Activated CD8-positive, alpha-beta T cell treated with anti-CD3 and anti-CD28 coated beads for 36 hours (primary cell): ENCODE measurements around the gene VPS39. TPM values are rescaled to one million over a fixed set of nuclear protein-coding genes. Genes with fewer than 3 reads are reported as not detected.

ENCODE experiments used
- ATAC-seq: fragments of 200-7000 bp; cut with Tn5 transposase; one replicate; pipeline ENCODE4 v1.10.0; 2021; ENCODE audit warnings: mild to moderate bottlenecking, moderate library complexity
- CTCF ChIA-PET: fragments of 350-600 bp; sonication (Branson Sonifier 250); formaldehyde crosslinking; loops from one replicate; lab custom pipeline; 2021; ENCODE audit warnings: antibody characterized with exemption; lab: Charles Lee
- POLR2A ChIA-PET: fragments of 350-600 bp; sonication (Branson Sonifier 250); formaldehyde crosslinking; loops from one replicate; lab custom pipeline; 2021; ENCODE audit warnings: antibody characterized with exemption; lab: Charles Lee
- DNase-seq: peaks from one replicate; pipeline ENCODE4 v3.0.0-alpha.2; 2020
- H3K27ac Mint-ChIP-seq: one replicate; pipeline ENCODE4 v1.8.0; 2021; ENCODE audit warnings: mild to moderate bottlenecking, mixed read lengths
- H3K27me3 Mint-ChIP-seq: one replicate; pipeline ENCODE4 v1.8.0; 2021; ENCODE audit warnings: mixed read lengths
- H3K36me3 Mint-ChIP-seq: one replicate; pipeline ENCODE4 v1.8.0; 2021; ENCODE audit warnings: low read depth, mixed read lengths
- H3K4me1 Mint-ChIP-seq: one replicate; pipeline ENCODE4 v1.8.0; 2021; ENCODE audit warnings: low read depth, mixed read lengths
- H3K4me3 Mint-ChIP-seq: one replicate; pipeline ENCODE4 v1.8.0; 2021; ENCODE audit warnings: mild to moderate bottlenecking, moderate library complexity, mixed read lengths
- H3K9me3 Mint-ChIP-seq: one replicate; pipeline ENCODE4 v1.8.0; 2021; ENCODE audit warnings: mixed read lengths
- CTCF ChIP-seq: fragments of 200-600 bp; IDR thresholded peaks from one replicate; pipeline ENCODE4 v1.8.0; 2022; ENCODE audit warnings: antibody characterized with exemption, mild to moderate bottlenecking
- intact Hi-C: fragments of 100-400 bp; cut with micrococcal nuclease; formaldehyde crosslinking; loops from one replicate; pipeline ENCODE4 v1.10.0; 2022
- total RNA-seq, 2 experiments: library from RNA; stranded (reverse); gene quantifications; one replicate each; pipeline ENCODE4 v1.2.3, GENCODE V29; 2021

VPS39 gene
- total RNA-seq, 2 experiments from 2014 or later: 47.3 to 49.8 TPM

DNA sequence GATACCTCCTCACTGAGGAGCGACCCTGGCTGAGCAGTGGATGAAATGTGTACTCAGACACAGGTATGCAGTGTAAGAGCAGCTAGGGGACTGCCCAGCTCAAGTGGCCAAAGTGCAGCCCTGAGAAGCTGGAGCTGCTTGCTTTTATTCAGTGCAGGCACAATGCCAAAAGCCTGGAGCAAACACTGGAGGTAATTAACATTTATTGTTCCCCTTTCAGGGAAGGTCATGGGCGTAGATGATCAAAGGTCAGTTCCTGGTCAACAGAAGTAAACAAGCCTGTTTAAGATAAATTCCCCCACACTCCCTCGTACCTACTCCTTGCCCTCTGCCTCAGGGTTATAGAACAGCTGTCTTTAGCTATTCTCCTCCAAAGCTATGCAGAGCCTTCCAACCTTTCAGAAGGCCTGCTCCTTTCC is 69.1 kb downstream of the VPS39 start:
- H3K4me3 Mint-ChIP-seq: no peak overlapping the region
- no peaks in the 10 kb centered on the region for H3K4me1 Mint-ChIP-seq
- H3K9me3 Mint-ChIP-seq: no peaks in the 10 kb centered on the region
- ATAC-seq (no peak), DNase-seq (no peak)
- CTCF ChIA-PET: interaction anchor here (0.9 to 2.9 kb wide), 9 partner anchors 9 to 166 kb away, joined by 3 to 15 read pairs (median 4); partner anchors contain the start of genes EHD4 and PLA2G4D
- intact Hi-C loops: loop anchor here (10.0 kb wide), 2 partner anchors 74 to 144 kb away; no protein-coding TSS in a partner anchor
- no peak for TF ChIP-seq CTCF
- H3K27ac Mint-ChIP-seq: no peak overlapping the region
- peaks cover 2% of the 10 kb centered on the region for H3K27me3 Mint-ChIP-seq
- POLR2A ChIA-PET: interaction anchor here (1.1 kb wide), 1 partner anchor 26 kb away, joined by 3 read pairs; no protein-coding TSS in a partner anchor
- H3K36me3 Mint-ChIP-seq: no peaks in the 10 kb centered on the region

GRCh38 chr15:42138411-42138810 is 69.7 kb downstream of the VPS39 start:
- H3K9me3 Mint-ChIP-seq: no peaks in the 10 kb centered on the region
- H3K4me1 Mint-ChIP-seq: no peaks in the 10 kb centered on the region
- intact Hi-C loops: loop anchor here (10.0 kb wide), 2 partner anchors 74 to 144 kb away; no protein-coding TSS in a partner anchor
- no peak overlapping the region for H3K27ac Mint-ChIP-seq
- peaks cover 2% of the 10 kb centered on the region for H3K27me3 Mint-ChIP-seq
- DNase-seq (no peak), ATAC-seq (no peak)
- no peak for TF ChIP-seq CTCF
- H3K4me3 Mint-ChIP-seq: no peak overlapping the region
- POLR2A ChIA-PET: interaction anchor here (1.1 kb wide), 1 partner anchor 25 kb away, joined by 3 read pairs; no protein-coding TSS in a partner anchor
- CTCF ChIA-PET: interaction anchor here (0.6 to 2.9 kb wide), 15 partner anchors 8 to 262 kb away, joined by 3 to 15 read pairs (median 4); partner anchors contain the start of genes EHD4 and PLA2G4D
- H3K36me3 Mint-ChIP-seq: no peaks in the 10 kb centered on the region

GRCh38 chr15:42137461-42138261 is 70.4 kb downstream of the VPS39 start:
- H3K27me3 Mint-ChIP-seq: no peaks in the 10 kb centered on the region
- CTCF ChIA-PET: interaction anchor here (0.6 to 2.9 kb wide), 22 partner anchors 11 to 263 kb away, joined by 3 to 15 read pairs (median 4); partner anchors contain the start of genes EHD4 and PLA2G4D
- ATAC-seq (no peak), DNase-seq (peak; percentile 41)
- POLR2A ChIA-PET: no interaction called here
- H3K36me3 Mint-ChIP-seq: no peaks in the 10 kb centered on the region
- H3K27ac Mint-ChIP-seq: no peak overlapping the region
- peak; percentile 73 for TF ChIP-seq CTCF
- intact Hi-C loops: loop anchor here (10.0 kb wide), 2 partner anchors 73 to 143 kb away; no protein-coding TSS in a partner anchor
- no peak overlapping the region for H3K4me3 Mint-ChIP-seq
- H3K9me3 Mint-ChIP-seq: no peaks in the 10 kb centered on the region
- H3K4me1 Mint-ChIP-seq: no peaks in the 10 kb centered on the region

DNA sequence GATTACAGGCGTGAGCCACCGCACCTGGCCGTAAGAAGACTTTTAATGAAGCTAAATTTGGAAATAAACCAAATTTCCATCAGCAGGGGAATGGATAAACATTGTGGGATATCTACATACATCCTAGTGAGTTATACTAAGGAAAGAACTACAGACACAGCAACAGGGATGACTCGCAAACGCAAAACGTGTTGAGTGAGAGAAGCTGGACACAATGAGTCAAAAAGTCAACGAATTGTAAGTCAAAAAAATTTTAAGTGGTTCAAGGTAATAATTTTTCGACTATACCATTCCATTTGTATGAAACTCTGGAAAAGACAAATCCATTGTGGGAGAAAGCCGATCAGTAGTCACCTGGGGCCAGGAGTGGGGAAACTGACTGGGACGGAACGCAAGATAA is 71.6 kb downstream of the VPS39 start:
- ATAC-seq: no peak
- DNase-seq: no peak
- ChIA-PET POLR2A (no interaction called here), CTCF (interaction anchor here (0.6 kb wide), 1 partner anchor 249 kb away, joined by 3 read pairs; no protein-coding TSS in a partner anchor)
- Mint-ChIP-seq H3K36me3 (no peaks in the 10 kb centered on the region), H3K9me3 (no peaks in the 10 kb centered on the region), H3K4me3 (no peak overlapping the region), H3K27me3 (no peaks in the 10 kb centered on the region), H3K4me1 (no peaks in the 10 kb centered on the region), H3K27ac (no peak overlapping the region)
- TF ChIP-seq CTCF: no peak
- intact Hi-C loops: loop anchor here (10.0 kb wide), 2 partner anchors 72 to 142 kb away; no protein-coding TSS in a partner anchor
